Measurements from ENCODE around the gene CARM1.
A peak's percentile ranks its signal among the peaks of the same experiment; 100 is the strongest.

CARM1 gene

DNA sequence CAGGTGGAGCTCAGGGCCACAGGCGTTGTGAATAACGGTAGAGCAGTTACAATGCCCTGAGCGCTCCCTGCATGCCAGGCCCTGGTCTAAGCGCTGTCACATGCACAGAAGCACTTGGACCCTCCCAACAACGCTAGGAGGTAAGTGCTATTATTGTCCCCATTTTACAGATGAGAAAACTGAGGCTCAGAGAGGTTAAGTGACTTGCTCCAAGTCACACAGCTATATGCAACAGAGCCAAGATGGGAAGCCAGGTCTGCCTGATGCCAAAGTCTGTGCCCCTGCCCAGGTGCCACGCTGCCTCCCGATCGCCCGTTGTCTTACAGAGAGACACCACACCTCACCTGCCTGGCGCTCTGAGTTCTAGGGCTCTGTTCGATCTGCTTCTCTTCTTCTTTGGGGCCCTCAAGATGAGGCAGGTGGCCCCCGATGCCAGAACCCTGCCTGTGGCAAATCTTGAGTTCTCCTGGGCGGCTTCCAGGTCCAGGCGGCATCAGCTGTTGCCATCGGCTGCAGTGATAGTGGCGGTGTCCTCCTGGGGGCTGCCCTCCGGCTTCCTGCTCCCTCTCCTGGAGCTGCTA is 37.1 kb downstream of the CARM1 start:
- DNase-seq (ENCODE audit: low read depth) = no peak

DNA sequence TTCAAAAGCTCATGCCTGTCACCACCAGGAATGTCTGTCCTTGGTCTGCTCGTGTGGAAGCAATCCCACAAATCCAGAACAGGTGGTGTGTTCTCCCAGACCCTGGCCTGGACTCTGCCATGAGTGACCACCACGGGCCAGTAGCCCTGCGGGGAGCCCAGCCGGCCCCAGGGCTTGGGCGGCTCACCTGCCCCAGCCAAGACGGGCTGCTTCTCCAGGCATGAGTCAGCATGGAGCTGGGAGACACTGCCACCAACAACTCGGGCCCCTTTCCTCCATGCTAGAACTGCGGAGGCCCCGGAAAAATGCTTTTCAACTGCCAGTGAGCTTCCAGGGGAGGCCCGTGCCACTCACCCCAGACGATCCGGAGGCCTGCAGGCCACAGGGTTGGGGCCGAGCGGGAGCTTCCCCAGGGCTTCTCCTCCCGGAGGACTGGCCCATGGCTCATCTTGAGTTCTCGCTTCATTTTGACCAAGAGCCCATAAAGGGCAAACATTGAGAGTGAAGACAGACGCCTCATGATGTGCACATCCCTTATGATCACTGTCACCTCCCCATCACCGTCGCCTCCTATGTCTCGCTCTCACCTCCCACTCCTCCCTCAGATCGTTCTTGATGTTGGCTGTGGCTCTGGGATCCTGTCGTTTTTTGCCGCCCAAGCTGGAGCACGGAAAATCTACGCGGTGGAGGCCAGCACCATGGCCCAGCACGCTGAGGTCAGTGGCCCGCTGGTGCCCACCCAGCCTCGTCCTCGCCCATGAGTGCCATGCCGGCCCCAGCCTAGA is 40.4 kb downstream of the CARM1 start:
- DNase-seq (ENCODE audit: low read depth) = no peak

DNA sequence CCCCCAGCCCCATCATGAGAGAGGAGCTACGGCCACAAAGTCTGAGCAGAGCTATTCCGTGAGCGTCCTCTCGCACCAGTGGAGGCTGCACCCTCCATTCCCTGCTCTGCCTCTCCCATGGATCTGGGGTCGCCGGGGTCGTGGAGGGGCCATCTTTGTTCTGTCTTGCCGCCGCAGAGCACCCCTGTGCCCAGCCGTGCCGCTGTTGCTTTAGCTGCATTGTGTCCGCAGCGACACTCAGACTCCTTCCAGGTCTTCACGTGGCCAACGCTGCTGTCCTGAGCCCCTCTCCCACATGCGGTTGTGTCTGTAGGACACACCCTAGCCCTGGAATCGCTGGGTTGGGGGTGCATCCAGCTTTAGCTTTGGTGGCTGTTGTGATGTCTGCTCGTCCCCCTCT is 41.3 kb downstream of the CARM1 start:
- DNase-seq (ENCODE audit: low read depth) = no peak

DNA sequence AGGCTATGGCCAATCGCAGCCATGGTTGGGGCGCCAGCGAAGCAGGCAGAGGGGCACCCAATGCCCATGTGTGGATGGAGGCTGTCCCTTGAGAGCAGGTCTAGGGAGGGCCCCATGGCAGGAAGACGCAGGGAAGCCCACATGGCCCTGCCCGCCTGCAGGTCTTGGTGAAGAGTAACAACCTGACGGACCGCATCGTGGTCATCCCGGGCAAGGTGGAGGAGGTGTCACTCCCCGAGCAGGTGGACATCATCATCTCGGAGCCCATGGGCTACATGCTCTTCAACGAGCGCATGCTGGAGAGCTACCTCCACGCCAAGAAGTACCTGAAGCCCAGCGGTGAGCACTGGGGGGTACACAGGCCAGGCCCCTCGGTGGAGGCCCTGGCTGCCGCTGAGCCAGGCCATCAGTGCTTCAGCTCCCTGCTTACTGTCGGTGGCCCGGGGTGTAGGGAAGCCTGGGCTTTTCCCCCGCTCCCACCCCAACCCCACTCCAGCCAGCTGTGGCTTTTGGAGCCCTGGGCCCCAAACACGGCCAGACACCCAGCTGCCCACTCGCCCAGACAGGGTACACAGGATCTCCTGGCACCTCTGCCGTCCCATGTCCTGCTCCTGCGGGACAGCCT is 42.5 kb downstream of the CARM1 start:
- DNase-seq (ENCODE audit: low read depth) = no peak

DNA sequence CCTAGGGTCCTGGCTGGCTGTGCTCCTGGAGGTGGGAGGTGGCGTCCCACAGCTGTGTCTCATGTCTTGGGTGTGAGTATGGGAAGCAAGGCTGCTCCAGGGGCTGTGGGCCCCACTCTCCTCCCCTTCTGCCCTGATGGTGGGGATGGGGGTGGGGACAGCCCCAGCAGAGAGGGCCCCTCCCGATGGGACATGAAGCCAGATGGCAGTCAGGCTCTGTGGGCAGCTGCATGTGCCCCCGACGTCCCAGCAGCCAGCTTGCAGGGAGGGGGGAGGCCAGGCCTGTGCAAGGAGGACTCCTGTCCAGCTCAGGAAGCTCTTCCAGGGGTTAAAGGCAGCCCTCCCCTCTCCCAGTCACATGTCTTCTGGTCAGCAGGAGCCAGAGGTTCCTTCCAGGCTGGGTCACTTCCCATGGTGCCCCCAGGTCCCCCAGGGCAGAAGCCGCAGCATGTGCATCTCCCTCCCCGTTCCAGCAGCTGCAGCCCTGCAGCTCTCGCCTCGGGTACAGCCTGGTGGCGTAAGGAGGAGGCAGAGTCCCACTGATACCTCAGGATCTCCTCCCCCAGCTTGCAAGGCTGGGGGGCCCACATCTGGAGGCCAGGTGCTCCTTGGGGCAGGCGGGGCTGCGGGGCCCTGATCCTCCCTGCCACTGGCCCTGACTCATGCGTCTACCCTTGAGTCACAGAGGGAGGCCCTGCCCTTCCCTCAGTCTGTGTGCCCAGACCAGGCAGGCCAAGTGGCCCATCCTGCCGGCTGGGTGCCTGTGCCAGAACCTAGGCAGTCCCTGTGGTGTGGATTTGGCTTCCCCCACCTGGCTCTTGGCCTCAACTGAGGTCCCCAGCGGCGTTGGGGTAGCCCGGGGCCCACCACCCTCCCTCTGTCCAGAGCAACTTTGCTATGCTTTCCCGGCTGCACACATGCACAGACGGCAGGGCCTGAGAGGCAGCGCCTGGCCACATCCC is 44.1 kb downstream of the CARM1 start:
- DNase-seq (ENCODE audit: low read depth) = peak; percentile 90

DNA sequence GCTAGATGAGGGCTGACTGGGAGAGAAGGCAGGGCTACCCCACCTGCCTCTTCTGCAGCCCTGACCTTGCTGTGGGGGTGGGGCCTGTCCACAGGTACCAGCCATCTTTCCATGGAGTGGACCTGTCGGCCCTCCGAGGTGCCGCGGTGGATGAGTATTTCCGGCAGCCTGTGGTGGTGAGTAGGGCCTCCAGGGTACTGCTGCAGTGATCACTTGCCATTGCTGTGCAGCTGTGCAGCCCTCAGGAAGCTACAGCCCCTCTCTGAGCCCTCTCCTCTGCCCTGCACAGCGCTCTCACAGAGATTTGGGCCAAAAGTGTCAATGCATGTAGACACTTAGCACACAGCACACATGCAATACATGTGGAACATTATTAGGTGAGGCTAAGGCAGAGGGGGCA is 45.2 kb downstream of the CARM1 start:
- no peak for DNase-seq (ENCODE audit: low read depth)

DNA sequence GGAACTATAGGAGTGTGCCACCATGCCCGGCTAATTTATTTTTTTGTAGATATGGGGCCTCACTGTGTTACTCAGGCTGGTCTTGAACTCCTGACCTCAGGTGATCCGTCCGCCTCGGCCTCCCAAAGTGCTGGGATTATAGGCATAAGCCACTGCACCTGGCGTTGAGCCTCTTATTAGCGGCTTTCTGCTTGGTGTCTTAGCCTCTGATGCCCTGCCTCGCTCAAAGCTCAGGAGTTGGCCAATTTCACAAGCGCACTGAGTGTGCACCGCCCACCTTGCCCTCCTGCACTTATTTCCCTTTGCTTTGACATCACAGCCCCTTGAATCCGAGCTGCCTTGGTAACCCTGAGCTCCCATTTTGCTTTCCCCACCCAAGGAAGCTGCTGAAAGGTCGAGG is 47.0 kb downstream of the CARM1 start:
- no peak for DNase-seq (ENCODE audit: low read depth)

DNA sequence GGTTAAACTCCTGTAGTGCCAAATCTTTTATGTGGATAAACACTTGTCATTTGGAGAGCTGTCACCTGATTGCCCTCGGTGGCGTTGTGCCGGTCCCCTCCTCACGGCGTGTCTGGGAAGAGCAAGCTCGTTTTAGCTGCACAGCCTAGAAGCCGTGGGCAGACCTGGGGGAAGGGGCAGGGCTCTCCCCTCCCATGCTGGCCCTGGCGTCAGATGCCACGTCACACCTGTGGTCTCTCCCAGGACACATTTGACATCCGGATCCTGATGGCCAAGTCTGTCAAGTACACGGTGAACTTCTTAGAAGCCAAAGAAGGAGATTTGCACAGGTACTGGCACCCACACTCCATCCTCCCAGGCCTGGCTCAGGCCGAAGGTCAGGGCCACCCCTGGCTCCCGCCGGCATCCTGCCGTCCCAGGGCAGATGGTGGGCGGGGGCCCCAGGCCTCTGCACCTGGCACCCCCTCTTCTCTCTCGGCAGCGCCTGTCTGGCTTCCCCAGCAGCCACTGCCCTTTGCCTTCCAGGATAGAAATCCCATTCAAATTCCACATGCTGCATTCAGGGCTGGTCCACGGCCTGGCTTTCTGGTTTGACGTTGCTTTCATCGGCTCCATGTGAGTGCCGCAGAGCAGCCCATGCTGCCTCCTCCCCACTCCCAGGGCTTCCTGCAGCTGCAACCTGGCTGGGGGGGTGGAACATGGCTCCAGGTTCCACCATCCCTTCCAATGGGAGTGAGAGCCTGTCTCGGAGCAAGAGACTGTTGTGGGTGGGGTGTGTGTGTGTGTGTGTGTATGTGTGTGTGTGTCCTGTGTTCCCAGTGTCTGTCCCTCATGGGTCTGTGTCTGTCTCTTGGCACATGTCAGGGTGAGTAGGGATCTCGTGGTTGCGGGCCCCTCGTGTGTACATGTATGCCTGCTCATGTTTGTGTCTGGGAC is 48.3 kb downstream of the CARM1 start:
- no peak for DNase-seq (ENCODE audit: low read depth)

DNA sequence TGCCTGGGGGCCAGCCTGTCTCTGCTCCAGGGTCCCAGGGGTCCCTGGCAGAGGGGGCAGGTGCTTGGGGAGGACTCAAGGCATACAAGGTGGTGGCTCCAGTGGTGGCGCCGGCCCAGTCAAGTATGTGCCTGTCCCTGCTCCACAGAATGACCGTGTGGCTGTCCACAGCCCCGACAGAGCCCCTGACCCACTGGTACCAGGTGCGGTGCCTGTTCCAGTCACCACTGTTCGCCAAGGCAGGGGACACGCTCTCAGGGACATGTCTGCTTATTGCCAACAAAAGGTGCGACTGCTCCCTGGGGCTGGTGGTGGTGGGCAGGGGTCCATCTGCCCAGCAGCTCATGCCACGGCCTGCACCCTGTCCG is 48.9 kb downstream of the CARM1 start:
- DNase-seq (ENCODE audit: low read depth) = no peak

DNA sequence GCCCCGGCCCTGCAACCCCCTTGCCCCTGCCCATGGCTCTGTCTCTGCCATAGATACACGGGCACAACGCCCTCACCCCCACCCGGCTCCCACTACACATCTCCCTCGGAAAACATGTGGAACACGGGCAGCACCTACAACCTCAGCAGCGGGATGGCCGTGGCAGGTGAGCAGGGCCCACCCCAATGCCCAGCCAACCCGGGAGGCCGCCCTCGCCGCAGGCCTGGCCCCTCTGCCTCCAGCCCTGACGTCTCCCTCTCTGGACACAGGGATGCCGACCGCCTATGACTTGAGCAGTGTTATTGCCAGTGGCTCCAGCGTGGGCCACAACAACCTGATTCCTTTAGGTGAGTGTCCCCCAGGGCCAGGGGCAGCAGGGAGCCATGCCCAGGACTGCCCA is 49.4 kb downstream of the CARM1 start:
- no peak for DNase-seq (ENCODE audit: low read depth)

DNA sequence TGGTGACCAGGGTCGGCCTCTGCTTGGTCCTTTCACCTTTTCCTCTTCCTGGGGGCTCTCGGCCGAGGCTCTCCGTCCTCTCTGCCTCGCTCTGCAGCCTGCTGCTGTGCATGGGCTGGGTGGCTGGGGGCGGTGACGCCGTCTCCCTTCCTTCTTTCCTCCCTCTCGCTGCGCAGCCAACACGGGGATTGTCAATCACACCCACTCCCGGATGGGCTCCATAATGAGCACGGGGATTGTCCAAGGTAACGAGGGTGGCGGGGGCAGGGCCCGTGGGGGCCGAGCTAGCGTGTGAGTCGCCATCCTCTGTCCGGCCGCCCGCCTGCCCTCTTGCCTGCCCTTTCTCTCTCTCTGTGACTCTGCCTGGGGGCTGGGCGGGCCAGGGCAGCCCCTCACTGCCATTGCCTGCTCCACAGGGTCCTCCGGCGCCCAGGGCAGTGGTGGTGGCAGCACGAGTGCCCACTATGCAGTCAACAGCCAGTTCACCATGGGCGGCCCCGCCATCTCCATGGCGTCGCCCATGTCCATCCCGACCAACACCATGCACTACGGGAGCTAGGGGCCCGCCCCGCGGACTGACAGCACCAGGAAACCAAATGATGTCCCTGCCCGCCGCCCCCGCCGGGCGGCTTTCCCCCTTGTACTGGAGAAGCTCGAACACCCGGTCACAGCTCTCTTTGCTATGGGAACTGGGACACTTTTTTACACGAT is 50.0 kb downstream of the CARM1 start:
- no peak for DNase-seq (ENCODE audit: low read depth)

DNA sequence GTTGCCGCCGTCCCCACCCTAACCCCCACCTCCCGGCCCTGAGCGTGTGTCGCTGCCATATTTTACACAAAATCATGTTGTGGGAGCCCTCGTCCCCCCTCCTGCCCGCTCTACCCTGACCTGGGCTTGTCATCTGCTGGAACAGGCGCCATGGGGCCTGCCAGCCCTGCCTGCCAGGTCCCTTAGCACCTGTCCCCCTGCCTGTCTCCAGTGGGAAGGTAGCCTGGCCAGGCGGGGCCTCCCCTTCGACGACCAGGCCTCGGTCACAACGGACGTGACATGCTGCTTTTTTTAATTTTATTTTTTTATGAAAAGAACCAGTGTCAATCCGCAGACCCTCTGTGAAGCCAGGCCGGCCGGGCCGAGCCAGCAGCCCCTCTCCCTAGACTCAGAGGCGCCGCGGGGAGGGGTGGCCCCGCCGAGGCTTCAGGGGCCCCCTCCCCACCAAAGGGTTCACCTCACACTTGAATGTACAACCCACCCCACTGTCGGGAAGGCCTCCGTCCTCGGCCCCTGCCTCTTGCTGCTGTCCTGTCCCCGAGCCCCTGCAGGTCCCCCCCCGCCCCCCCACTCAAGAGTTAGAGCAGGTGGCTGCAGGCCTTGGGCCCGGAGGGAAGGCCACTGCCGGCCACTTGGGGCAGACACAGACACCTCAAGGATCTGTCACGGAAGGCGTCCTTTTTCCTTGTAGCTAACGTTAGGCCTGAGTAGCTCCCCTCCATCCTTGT is 50.7 kb downstream of the CARM1 start:
- no peak for DNase-seq (ENCODE audit: low read depth)

DNA sequence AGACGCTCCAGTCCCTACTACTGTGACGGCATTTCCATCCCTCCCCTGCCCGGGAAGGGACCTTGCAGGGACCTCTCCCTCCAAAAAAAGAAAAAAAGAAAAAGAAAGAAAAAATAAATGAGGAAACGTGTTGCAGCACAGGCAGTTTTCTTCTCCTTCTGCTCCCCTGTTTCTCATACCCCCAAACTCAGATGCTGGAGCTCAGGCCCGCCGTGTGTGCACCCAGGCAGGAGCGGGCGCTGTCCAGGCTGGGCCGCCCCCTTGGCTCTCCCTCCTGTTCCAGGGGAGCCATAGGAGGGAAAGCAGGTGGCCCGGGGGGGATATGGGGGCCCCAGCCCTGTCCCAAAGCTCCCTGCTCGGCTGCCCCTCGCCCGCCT is 51.3 kb downstream of the CARM1 start:
- DNase-seq (ENCODE audit: low read depth) = no peak

DNA sequence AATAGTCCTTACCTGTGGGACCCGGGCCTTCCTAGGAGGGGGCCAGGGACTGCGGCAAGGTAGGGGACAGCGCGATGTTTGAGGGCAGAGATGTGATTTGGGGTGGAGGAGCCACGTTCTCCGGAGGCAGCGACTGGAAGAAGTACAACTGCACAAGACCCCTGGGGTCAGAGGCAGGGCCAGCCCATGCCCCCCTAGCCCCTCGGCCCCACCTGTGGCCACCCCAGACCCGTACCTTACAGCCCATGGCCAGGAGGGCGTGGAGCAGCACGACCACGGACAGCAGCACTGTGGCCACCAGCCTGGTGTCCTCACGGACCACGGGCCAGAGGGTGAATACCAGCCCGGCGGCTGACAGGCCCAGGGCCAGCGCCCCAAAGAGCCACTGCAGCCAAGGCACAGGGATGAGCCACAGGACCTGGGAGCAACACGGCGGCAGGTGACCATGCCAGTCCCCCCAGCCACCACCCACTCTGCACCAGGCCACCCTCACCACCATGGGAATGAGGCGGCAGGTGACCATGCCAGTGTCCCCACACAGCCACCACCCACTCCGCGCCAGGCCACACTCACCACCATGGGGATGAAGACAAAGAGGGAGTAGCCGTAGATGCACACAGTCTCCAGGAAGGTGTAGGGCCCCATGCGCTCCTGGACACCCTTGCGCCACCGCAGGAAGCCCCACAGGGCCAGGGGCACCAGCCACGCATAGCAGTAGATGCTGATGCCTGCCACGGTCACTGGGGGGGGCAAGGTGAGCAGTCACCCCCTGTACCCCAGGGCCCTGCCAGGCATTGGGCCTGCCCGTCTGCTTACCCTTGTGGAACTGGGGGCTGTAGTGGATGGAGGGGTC is 52.1 kb downstream of the CARM1 start:
- DNase-seq (ENCODE audit: low read depth) = no peak

DNA sequence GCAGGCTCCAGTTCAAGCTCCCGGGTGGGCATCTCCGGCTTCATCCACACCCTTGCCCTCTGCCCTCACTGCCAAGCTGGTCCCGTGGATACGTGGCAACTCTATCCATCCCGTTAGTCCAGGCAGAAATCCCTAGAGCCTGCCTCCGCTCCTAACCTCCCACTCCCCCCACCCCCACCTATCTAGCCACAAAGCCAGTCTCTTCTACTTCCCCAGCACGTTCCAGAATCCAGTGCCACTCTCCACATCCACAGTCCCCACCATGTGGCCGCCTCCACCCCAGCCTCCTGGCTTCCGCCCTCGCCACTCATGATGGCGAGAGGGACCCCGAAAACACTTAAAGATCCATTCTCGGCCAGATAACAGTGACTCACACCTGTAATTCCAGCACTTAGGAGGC is 53.2 kb downstream of the CARM1 start:
- DNase-seq (ENCODE audit: low read depth) = no peak

DNA sequence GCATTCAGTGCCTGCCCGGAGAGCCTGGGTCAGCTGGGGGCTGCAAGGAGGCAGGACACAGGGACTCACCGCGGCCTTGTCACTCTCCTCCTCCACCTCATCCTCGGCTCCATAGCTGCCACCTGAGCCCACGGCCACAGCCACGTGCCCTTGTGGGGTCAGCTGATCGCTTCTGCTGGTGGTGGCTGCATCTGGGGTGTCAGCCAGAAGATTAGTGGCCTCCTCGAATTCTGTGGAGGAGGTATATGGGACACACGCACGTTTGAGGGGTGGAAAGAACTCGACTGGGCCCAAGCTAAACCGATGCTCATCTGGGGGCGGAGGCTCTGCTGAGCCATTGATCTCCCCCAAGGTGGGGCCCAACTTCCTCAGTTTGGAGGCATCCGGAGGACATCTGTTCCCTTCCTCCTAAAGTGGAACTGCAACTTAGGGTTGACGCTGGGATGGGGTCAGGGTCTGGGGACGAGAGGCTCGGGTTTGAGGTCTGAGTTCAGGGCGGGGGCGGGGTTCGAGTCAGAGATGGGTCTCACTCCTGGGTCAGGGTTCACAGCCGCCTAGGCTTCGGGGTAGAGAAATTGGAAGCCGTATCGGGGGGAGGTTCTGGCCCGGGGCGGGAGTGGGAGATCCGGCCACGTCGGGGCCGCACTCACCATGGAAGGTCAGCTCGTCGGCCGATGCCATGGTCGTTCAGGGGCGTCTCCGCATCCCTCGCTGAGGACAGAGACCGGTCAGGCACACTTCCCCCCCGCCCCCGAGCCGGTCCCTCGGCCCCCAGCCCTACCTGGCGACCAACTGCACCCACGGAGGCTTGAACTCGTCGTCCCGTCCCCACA is 56.6 kb downstream of the CARM1 start:
- DNase-seq (ENCODE audit: low read depth) = no peak

DNA sequence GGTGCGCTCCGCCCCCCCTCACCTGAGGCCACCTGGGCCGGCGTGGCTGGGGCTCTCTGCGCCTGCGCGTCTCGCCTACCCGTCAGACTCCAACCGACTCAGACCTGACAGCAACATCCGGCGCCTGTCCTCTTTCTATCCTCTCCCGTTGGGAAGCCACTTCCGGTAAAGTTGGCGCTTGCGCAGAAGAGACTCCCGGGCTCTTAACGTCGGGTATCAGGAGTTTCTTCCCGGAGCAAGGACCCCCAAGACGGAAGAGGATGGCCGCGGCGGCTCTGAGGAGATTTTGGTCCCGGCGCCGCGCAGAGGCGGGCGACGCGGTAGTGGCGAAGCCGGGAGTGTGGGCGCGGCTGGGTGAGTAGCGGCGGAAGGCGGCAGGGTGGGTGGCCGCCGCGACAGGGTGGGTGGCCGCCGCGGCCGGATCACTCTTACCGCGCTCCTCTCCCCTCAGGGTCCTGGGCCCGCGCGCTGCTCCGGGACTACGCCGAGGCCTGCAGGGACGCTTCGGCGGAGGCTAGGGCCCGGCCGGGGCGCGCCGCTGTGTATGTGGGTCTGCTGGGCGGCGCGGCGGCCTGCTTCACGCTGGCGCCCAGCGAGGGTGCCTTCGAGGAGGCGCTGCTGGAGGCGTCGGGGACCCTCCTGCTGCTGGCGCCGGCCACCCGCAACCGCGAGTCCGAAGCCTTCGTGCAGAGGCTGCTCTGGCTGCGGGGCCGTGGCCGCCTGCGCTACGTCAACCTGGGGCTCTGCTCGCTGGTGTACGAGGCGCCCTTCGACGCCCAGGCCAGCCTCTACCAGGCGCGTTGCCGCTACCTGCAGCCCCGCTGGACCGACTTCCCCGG is 57.4 kb downstream of the CARM1 start, which contains the start of the genes TIMM29 and YIPF2:
Gene TIMM29 (plus strand): TSS at position 249 of the 839 bp plus-strand sequence. CDS start 12 bp downstream, at position 261.
Gene YIPF2 (minus strand): TSS at position 77 of the 839 bp plus-strand sequence. CDS start 229 bp downstream, outside the sequence.
- DNase-seq (ENCODE audit: low read depth) = peak; percentile 99
